ENCODE results near the gene DNTT. TPM values are rescaled to one million over a fixed set of nuclear protein-coding genes. Genes with fewer than 3 reads are reported as not detected.

The DNTT gene
- total and polyA plus RNA-seq, 2 of the 13 experiments (the other 11 are each of a cell fraction or from before 2014, with no cell fraction given): not detected

GRCh38 chr10:96358851-96359540, 54.8 kb downstream of the DNTT start, which contains the start of gene OPALIN:
OPALIN (minus strand) TSS chr10:96359002; CDS start chr10:96358896, 106 bp downstream.
- Histone ChIP-seq H3K79me2 (ENCODE audit: insufficient read depth, low read length) (no peaks in the 10 kb centered on the region), H3K9me3 (ENCODE audit: low read length) (no peaks in the 10 kb centered on the region), H3K4me1 (ENCODE audit: insufficient read depth, low read length) (no peaks in the 10 kb centered on the region), H3K4me2 (ENCODE audit: low read depth, low read length) (no peak within 1 kb of the TSS), H2AFZ (ENCODE audit: low read length) (no peak within 1 kb of the TSS), H3K36me3 (replicated peaks in 1 of 2; ENCODE audit: control insufficient read depth in 1 of 2, insufficient read depth in 2 of 2, low read length in 2 of 2) (no peaks in the 10 kb centered on the region), H3K27ac (ENCODE audit: extremely low read length, insufficient read depth, low read length) (no peak within 1 kb of the TSS), H3K27me3 (ENCODE audit: control insufficient read depth in 1 of 2, insufficient read depth in 2 of 2, low read length in 2 of 2) (peaks cover 2 to 24% of the 10 kb centered on the region in 2 experiments; a peak in 3 of 5 replicates), H3K9ac (ENCODE audit: insufficient read depth, low read depth, low read length) (no peak within 1 kb of the TSS), H4K20me1 (ENCODE audit: insufficient read depth, low read length) (no peaks in the 10 kb centered on the region), H3K4me3 (replicated peaks in 1 of 3; ENCODE audit: insufficient read depth in 1 of 3, low read depth in 2 of 3, low read length in 3 of 3) (no peak within 1 kb of the TSS)
- FAIRE-seq (no peak), DNase-seq (ENCODE audit: low spot score) (no peak), ATAC-seq (no peak)
- ChIA-PET CTCF (ENCODE audit: low intra/inter-chr PET ratio, low total read pairs) (no interaction called here), POLR2A (no interaction called here)
- in situ Hi-C loops (cut with HindIII; ENCODE audit: extremely low pct_ligation_motif_present, low pct_unique_long_range_greater_than_20kb): no loop called here
- intact Hi-C loops (cut with micrococcal nuclease; ENCODE audit: unreplicated experiment): no loop called here
- BruUV-seq (replicated peaks): no TSS peak
- WGBS (ENCODE audit: low lambda C conversion rate): 9% methylated on average over 6 of the region's 7 CpGs
- TF ChIP-seq ZNF790 (CRISPR knock-in tag; IDR thresholded peaks at IDR 0.05; ENCODE audit: borderline replicate concordance) (no peak), TCF7 (IDR thresholded peaks at IDR 0.05; ENCODE audit: low read depth) (no peak), ZNF121 (CRISPR knock-in tag; IDR thresholded peaks at IDR 0.05) (no peak), ZSCAN29 (CRISPR knock-in tag; conservative IDR thresholded peaks at IDR 0.05) (no peak), SRSF4 (IDR thresholded peaks at IDR 0.05; ENCODE audit: low read depth, low read length, poor library complexity, severe bottlenecking) (no peak), MTA3 (CRISPR knock-in tag; IDR thresholded peaks at IDR 0.05) (no peak), TBX3 (IDR thresholded peaks at IDR 0.05; ENCODE audit: borderline replicate concordance) (no peak), PHF20 (CRISPR knock-in tag; IDR thresholded peaks at IDR 0.05) (no peak), ARNTL (CRISPR knock-in tag; IDR thresholded peaks at IDR 0.05) (no peak), FOSL2 (CRISPR knock-in tag; IDR thresholded peaks at IDR 0.05) (no peak), ZBTB20 (CRISPR knock-in tag; IDR thresholded peaks at IDR 0.05; ENCODE audit: borderline replicate concordance, low read depth) (no peak)
- TF ChIP-seq, protein P1, sequence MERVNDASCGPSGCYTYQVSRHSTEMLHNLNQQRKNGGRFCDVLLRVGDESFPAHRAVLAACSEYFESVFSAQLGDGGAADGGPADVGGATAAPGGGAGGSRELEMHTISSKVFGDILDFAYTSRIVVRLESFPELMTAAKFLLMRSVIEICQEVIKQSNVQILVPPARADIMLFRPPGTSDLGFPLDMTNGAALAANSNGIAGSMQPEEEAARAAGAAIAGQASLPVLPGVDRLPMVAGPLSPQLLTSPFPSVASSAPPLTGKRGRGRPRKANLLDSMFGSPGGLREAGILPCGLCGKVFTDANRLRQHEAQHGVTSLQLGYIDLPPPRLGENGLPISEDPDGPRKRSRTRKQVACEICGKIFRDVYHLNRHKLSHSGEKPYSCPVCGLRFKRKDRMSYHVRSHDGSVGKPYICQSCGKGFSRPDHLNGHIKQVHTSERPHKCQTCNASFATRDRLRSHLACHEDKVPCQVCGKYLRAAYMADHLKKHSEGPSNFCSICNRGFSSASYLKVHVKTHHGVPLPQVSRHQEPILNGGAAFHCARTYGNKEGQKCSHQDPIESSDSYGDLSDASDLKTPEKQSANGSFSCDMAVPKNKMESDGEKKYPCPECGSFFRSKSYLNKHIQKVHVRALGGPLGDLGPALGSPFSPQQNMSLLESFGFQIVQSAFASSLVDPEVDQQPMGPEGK (CRISPR knock-in tag; IDR thresholded peaks at IDR 0.05): no peak
- TF ChIP-seq, protein P2, sequence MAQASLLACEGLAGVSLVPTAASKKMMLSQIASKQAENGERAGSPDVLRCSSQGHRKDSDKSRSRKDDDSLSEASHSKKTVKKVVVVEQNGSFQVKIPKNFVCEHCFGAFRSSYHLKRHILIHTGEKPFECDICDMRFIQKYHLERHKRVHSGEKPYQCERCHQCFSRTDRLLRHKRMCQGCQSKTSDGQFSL (CRISPR knock-in tag; IDR thresholded peaks at IDR 0.05): no peak
- TF ChIP-seq, protein P3, sequence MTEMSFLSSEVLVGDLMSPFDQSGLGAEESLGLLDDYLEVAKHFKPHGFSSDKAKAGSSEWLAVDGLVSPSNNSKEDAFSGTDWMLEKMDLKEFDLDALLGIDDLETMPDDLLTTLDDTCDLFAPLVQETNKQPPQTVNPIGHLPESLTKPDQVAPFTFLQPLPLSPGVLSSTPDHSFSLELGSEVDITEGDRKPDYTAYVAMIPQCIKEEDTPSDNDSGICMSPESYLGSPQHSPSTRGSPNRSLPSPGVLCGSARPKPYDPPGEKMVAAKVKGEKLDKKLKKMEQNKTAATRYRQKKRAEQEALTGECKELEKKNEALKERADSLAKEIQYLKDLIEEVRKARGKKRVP (CRISPR knock-in tag; IDR thresholded peaks at IDR 0.05): no peak
- TF ChIP-seq, protein P4, sequence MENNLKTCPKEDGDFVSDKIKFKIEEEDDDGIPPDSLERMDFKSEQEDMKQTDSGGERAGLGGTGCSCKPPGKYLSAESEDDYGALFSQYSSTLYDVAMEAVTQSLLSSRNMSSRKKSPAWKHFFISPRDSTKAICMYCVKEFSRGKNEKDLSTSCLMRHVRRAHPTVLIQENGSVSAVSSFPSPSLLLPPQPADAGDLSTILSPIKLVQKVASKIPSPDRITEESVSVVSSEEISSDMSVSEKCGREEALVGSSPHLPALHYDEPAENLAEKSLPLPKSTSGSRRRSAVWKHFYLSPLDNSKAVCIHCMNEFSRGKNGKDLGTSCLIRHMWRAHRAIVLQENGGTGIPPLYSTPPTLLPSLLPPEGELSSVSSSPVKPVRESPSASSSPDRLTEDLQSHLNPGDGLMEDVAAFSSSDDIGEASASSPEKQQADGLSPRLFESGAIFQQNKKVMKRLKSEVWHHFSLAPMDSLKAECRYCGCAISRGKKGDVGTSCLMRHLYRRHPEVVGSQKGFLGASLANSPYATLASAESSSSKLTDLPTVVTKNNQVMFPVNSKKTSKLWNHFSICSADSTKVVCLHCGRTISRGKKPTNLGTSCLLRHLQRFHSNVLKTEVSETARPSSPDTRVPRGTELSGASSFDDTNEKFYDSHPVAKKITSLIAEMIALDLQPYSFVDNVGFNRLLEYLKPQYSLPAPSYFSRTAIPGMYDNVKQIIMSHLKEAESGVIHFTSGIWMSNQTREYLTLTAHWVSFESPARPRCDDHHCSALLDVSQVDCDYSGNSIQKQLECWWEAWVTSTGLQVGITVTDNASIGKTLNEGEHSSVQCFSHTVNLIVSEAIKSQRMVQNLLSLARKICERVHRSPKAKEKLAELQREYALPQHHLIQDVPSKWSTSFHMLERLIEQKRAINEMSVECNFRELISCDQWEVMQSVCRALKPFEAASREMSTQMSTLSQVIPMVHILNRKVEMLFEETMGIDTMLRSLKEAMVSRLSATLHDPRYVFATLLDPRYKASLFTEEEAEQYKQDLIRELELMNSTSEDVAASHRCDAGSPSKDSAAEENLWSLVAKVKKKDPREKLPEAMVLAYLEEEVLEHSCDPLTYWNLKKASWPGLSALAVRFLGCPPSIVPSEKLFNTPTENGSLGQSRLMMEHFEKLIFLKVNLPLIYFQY (CRISPR knock-in tag; IDR thresholded peaks at IDR 0.05; ENCODE audit: borderline replicate concordance): no peak
- TF ChIP-seq, protein P5, sequence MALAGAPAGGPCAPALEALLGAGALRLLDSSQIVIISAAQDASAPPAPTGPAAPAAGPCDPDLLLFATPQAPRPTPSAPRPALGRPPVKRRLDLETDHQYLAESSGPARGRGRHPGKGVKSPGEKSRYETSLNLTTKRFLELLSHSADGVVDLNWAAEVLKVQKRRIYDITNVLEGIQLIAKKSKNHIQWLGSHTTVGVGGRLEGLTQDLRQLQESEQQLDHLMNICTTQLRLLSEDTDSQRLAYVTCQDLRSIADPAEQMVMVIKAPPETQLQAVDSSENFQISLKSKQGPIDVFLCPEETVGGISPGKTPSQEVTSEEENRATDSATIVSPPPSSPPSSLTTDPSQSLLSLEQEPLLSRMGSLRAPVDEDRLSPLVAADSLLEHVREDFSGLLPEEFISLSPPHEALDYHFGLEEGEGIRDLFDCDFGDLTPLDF (CRISPR knock-in tag; IDR thresholded peaks at IDR 0.05): no peak
